Ishikawa (cell line): ENCODE results near the gene C9.
A peak's percentile ranks its signal among the peaks of the same experiment; 100 is the strongest.

Source experiments
- CEBPB ChIP-seq: IDR thresholded peaks from 2 replicates; pipeline ENCODE4 v1.6.1; 2012
- EGR1 ChIP-seq: IDR thresholded peaks from 2 replicates; pipeline ENCODE4 v1.6.1; 2012
- EP300 ChIP-seq: IDR thresholded peaks from 2 replicates; pipeline ENCODE4 v1.6.1; 2012; ENCODE audit warnings: borderline replicate concordance
- FOXM1 ChIP-seq: IDR thresholded peaks from 2 replicates; pipeline ENCODE4 v1.6.1; 2012; ENCODE audit warnings: low read depth, borderline replicate concordance
- NFIC ChIP-seq: IDR thresholded peaks from 2 replicates; pipeline ENCODE4 v1.6.1; 2012
- RAD21 ChIP-seq: IDR thresholded peaks from 2 replicates; pipeline ENCODE4 v1.6.1; 2012; ENCODE audit warnings: low read depth
- TAF1 ChIP-seq: IDR thresholded peaks from 2 replicates; pipeline ENCODE4 v1.6.1; 2012; ENCODE audit warnings: low read depth, mild to moderate bottlenecking
- TCF12 ChIP-seq: IDR thresholded peaks from 2 replicates; pipeline ENCODE4 v1.6.1; 2012; ENCODE audit warnings: low read depth
- TEAD4 ChIP-seq: IDR thresholded peaks from 2 replicates; pipeline ENCODE4 v1.6.1; 2012
- YY1 ChIP-seq: IDR thresholded peaks from 2 replicates; pipeline ENCODE4 v1.6.1; 2012; ENCODE audit warnings: low read depth
- TF ChIP-seq, protein P1 (sequence below): IDR thresholded peaks from 2 replicates; pipeline ENCODE4 v1.6.1; 2012
- TF ChIP-seq, protein P2 (sequence below): IDR thresholded peaks from 2 replicates; pipeline ENCODE4 v1.6.1; 2012
- TF ChIP-seq, protein P3 (sequence below): IDR thresholded peaks from 2 replicates; pipeline ENCODE4 v1.6.1; 2012; ENCODE audit warnings: low read depth, mild to moderate bottlenecking

The C9 gene

DNA sequence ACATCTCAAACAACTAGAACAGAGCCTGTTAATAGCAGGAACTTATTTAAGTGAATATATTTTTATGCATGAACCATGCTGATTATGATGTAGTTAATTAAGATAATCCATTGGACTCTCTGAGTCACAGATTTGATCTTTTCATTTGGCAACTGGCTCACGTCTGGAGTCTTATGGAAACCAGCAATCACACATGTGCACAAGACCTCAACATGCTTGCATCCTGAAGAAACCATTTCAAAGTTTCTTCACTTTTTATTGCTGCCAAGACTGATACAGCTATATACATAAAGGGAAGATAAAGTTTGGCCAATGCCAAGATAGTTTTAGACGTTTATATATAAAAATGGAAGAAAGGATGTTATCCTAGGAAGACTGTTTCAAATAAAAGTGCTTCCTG lies 13.3 kb upstream of the C9 start:
- TF ChIP-seq CEBPB (no peak), TCF12 (no peak), EGR1 (no peak), FOXM1 (no peak)
- TF ChIP-seq, protein P1, sequence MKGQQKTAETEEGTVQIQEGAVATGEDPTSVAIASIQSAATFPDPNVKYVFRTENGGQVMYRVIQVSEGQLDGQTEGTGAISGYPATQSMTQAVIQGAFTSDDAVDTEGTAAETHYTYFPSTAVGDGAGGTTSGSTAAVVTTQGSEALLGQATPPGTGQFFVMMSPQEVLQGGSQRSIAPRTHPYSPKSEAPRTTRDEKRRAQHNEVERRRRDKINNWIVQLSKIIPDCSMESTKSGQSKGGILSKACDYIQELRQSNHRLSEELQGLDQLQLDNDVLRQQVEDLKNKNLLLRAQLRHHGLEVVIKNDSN, result no peak

DNA sequence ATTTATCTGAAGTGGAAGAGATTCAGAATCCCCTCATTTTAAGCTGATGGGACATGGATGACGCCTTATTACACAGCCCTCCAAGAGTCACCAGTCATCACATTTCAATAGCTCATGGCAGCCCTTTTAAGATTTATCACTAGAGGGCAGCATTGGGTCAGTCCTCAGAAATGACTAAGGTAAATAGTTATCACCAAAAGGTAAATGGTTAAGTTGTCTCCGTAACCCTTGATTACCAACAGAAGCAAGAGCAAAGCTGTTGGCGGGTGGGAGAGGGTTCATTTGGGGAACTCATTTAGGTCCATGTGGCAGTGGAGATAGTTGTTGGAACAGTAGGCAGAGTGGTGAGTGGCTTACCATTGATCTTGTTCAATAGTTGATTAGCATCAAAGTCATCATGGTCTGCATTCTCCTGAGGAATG lies 12.0 kb upstream of the C9 start:
- TF ChIP-seq RAD21, result peak; percentile 80
- TF ChIP-seq, protein P2, sequence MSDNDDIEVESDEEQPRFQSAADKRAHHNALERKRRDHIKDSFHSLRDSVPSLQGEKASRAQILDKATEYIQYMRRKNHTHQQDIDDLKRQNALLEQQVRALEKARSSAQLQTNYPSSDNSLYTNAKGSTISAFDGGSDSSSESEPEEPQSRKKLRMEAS, result no peak

DNA sequence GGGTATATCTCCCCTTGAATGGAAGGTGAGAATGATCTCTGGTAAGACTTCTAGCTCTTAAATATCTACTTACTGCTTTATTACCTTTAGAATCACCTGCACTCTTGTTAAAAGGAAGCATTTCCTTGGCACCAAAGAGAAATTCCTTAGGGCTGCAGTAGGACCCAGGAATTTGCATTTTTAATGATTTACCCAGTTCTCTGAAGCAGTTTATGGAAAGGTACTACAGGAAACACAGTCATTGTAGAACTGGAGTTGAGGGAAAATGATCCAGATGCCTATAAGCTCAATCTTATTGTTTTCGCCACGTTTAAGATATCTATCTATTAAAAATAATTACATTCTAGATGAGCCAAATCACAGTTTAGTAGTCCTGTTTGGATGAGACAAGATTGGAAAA lies 9.5 kb upstream of the C9 start:
- TF ChIP-seq, protein P1, result no peak
- no peak for TF ChIP-seq NFIC

DNA sequence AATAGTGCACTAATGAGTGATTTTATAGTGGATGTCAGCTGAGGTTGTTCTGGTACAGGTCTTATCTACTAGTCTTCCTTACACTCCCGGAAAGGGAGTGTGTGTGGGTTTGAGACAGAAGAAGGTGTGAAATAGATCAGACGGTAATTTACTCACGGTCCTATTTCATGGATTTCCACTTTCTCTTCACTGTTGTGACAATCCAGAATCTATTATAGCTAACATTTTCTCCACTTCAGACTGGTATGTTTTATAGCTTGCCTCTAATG lies 7.0 kb upstream of the C9 start:
- TF ChIP-seq EP300, result no peak

DNA sequence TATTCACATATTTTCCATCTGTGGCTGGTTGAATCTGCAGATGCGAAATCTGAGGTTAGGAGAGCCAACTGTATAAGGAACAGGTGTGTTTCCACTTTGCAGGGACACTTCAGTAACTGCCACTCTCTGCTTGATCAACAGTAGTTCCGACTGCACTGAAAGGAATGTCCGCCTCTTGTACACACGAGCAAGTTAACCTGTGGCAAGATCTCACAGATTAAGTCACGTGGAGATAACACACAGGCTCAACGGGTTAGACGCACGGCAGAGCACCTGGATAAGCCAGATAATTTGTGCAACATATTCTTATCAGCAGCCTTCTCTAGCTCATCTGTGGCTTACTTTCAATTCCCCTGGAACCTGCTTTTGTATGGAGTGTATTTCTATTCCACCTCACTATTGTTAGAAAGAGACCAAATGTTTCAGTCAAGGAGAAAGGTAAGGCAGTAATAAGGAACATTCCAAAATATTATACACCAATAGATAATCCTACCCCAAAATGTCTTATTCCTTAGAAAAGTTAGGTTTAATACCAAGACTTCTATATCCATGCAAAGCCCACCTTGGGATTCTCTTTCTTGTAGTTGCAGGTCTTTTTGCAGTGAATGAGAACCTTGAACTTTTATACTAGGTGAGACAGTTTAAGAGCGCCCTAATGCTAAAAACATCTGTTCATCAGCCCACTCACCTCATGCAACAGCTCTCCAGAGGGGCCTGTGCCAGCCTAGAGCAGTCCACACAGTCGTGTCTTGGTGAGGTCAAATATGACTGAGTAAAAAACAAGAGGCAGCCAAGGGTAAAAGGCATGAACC lies 6.5 kb upstream of the C9 start:
- TF ChIP-seq, protein P1, result no peak
- TF ChIP-seq, protein P2, result no peak
- no peak for TF ChIP-seq CEBPB
- TF ChIP-seq YY1, result no peak

DNA sequence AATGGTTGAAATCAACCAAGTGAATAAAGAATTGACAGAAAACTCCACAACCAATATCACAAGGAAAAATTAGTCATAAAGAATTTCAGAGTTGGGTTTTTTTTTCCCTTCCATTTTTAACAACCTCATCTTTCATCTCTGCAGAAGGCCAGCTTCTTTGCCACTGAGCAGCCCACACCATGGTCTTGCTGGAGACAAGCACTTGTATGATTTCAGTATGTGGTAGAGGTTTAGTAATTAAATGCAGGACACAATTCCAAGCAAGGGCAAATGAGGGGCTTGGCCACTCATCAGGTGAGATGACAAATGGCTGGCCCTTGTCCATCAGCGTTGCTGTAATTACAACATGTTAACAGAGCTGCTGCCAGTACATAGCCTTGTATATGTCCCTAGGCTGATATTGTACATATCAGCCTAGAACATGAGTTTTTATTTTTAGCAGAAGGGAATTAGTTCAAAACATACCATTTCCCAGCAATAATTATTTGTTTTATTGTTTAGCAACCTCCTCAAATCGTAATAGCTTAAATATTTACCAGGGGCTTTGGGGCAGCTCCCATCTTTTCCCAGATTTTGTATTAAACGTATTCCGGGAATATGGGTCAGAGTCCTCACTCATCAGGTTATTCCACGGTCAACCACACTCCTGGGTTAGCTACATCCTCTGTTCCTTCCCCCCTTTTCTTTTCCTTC lies 5.0 kb upstream of the C9 start:
- TF ChIP-seq NFIC, result no peak
- no peak for TF ChIP-seq EP300
- TF ChIP-seq TEAD4, result no peak
- TF ChIP-seq, protein P2, result no peak
- TF ChIP-seq YY1, result no peak
- TF ChIP-seq, protein P3, sequence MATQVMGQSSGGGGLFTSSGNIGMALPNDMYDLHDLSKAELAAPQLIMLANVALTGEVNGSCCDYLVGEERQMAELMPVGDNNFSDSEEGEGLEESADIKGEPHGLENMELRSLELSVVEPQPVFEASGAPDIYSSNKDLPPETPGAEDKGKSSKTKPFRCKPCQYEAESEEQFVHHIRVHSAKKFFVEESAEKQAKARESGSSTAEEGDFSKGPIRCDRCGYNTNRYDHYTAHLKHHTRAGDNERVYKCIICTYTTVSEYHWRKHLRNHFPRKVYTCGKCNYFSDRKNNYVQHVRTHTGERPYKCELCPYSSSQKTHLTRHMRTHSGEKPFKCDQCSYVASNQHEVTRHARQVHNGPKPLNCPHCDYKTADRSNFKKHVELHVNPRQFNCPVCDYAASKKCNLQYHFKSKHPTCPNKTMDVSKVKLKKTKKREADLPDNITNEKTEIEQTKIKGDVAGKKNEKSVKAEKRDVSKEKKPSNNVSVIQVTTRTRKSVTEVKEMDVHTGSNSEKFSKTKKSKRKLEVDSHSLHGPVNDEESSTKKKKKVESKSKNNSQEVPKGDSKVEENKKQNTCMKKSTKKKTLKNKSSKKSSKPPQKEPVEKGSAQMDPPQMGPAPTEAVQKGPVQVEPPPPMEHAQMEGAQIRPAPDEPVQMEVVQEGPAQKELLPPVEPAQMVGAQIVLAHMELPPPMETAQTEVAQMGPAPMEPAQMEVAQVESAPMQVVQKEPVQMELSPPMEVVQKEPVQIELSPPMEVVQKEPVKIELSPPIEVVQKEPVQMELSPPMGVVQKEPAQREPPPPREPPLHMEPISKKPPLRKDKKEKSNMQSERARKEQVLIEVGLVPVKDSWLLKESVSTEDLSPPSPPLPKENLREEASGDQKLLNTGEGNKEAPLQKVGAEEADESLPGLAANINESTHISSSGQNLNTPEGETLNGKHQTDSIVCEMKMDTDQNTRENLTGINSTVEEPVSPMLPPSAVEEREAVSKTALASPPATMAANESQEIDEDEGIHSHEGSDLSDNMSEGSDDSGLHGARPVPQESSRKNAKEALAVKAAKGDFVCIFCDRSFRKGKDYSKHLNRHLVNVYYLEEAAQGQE, result no peak
- TF ChIP-seq, protein P1, result no peak
- no peak for TF ChIP-seq TAF1
- TF ChIP-seq EGR1, result no peak
- no peak for TF ChIP-seq FOXM1
- no peak for TF ChIP-seq TCF12

DNA sequence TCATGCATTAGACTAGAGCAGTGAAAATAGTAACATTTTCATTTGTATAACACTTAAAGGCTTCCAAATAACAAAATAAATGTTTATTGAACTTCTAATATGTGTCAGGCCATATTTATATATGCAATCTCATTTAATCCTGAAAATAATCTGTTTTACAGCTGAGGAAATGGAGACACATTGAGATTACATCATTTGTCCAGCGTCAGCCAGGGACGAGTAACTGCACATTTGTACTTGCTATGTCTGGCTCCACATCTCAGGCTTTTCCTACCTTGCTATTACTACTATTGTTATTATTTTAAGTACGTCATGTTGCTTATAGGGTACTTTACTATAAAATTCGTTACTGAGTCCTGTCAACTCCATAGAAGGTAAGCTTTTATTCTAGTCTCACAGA lies 3.8 kb upstream of the C9 start:
- TF ChIP-seq TAF1 (no peak), CEBPB (no peak), TEAD4 (no peak), TCF12 (no peak), FOXM1 (no peak), EP300 (no peak), NFIC (no peak), EGR1 (no peak)
- TF ChIP-seq, protein P2, result no peak

DNA sequence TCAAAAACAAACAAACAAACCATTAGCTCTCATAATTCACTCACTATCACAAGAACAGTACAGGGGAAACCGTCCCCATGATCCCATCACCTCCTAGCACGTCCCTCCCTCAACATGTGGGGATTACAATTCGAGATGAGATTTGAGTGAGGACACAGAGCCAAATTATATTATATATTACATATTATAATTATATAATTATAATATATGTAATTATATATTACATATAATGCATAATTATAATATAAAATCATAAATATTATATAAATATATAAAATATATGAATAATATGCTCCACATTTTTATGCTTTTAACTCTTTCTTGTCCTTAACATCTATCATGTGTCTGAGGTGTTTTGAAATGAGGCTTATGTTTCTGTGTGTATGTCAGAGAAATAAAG lies 3.4 kb upstream of the C9 start:
- TF ChIP-seq TAF1, result no peak
- TF ChIP-seq, protein P2, result no peak
